ENCODE measurements around the gene LRRTM4.
"Not testable (repeated sequence)": the region's sequence is repeated elsewhere in the genome, so short reads cannot be mapped to it uniquely, and the experiment has no call there.

LRRTM4 gene

DNA sequence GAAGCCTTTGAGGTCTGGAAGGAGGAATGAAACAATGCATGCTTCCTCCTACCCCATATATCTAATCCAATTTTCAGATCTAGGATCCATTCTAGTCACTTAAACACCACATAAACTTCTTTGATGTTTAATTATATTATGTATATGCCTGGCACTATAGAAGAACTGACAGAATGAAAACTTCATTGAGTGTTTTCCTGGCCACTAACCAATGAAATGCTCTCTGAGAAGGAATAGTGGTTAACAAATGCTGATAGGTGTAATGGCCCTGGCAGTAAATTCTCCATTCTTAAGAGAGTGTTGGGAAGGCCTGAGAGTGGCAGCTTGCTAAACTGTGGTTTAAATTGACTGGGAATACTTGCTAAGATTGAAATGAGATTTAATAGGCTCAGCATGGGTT lies 710.0 kb downstream of the LRRTM4 start:
- Histone ChIP-seq H2AFZ (ENCODE audit: low read depth, low read length) (no peak overlapping the region), H3K36me3 (replicated peaks; ENCODE audit: low read depth, low read length) (no peaks in the 10 kb centered on the region), H3K4me3 (ENCODE audit: low read length) (no peak overlapping the region), H3K4me2 (ENCODE audit: low read length) (no peak overlapping the region), H3K27me3 (ENCODE audit: low read depth, low read length) (no peaks in the 10 kb centered on the region), H3K27ac (ENCODE audit: low read length) (no peak overlapping the region), H3K4me1 (ENCODE audit: low read length) (no peaks in the 10 kb centered on the region), H3K79me2 (ENCODE audit: low read length) (no peaks in the 10 kb centered on the region), H3K9ac (ENCODE audit: low read length) (no peak overlapping the region), H3K9me3 (ENCODE audit: insufficient read depth, low read length) (no peaks in the 10 kb centered on the region), H4K20me1 (ENCODE audit: insufficient read depth, low read length) (no peaks in the 10 kb centered on the region)
- TF ChIP-seq EZH2phosphoT487 (IDR thresholded peaks at IDR 0.05; ENCODE audit: low read depth) (no peak), CTCF (IDR thresholded peaks at IDR 0.05; ENCODE audit: low read depth, low read length) (no peak)

- no peaks in the 10 kb centered on the region for H3K4me1 ChIP-seq (ENCODE audit: low read length)
- no peaks in the 10 kb centered on the region for H3K27me3 ChIP-seq (ENCODE audit: low read depth, low read length)
- TF ChIP-seq EZH2phosphoT487 (IDR thresholded peaks at IDR 0.05; ENCODE audit: low read depth) (no peak), CTCF (IDR thresholded peaks at IDR 0.05; ENCODE audit: low read depth, low read length) (no peak)
- no peaks in the 10 kb centered on the region for H4K20me1 ChIP-seq (ENCODE audit: insufficient read depth, low read length)
- H3K27ac ChIP-seq (ENCODE audit: low read length) = no peak overlapping the region
- no peaks in the 10 kb centered on the region for H3K36me3 ChIP-seq (replicated peaks; ENCODE audit: low read depth, low read length)
- no peak overlapping the region for H3K4me3 ChIP-seq (ENCODE audit: low read length)
- no peaks in the 10 kb centered on the region for H3K9me3 ChIP-seq (ENCODE audit: insufficient read depth, low read length)
- H2AFZ ChIP-seq (ENCODE audit: low read depth, low read length) = no peak overlapping the region
- H3K9ac ChIP-seq (ENCODE audit: low read length) = no peak overlapping the region
- no peaks in the 10 kb centered on the region for H3K79me2 ChIP-seq (ENCODE audit: low read length)
- no peak overlapping the region for H3K4me2 ChIP-seq (ENCODE audit: low read length)
These were observed 713.0 kb downstream of the LRRTM4 start for GRCh38 chr2:76809136-76809535.

DNA sequence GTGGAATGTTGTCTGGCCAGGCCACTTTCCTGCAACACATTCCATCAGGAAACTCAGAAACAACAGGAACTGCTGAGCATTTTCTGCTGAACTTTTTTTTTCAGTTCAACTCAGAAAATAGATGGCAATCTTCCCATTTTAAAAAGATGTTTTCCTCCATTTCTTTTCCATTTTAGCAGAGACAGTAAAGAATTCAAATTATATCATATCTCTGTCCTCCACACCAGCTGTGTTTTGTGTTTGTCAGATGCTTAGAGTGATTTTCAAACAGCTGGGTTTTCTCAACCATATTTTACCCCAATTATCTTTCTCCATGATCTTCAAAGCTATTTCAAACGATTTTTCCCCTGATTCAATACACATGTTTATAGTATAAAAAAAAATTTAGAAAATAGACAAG lies 713.4 kb downstream of the LRRTM4 start:
- Histone ChIP-seq H3K4me3 (ENCODE audit: low read length) (no peak overlapping the region), H3K9me3 (ENCODE audit: insufficient read depth, low read length) (no peaks in the 10 kb centered on the region), H3K27ac (ENCODE audit: low read length) (no peak overlapping the region), H2AFZ (ENCODE audit: low read depth, low read length) (no peak overlapping the region), H4K20me1 (ENCODE audit: insufficient read depth, low read length) (no peaks in the 10 kb centered on the region), H3K79me2 (ENCODE audit: low read length) (no peaks in the 10 kb centered on the region), H3K4me1 (ENCODE audit: low read length) (no peaks in the 10 kb centered on the region), H3K36me3 (replicated peaks; ENCODE audit: low read depth, low read length) (no peaks in the 10 kb centered on the region), H3K9ac (ENCODE audit: low read length) (no peak overlapping the region), H3K4me2 (ENCODE audit: low read length) (no peak overlapping the region), H3K27me3 (ENCODE audit: low read depth, low read length) (no peaks in the 10 kb centered on the region)
- TF ChIP-seq CTCF (IDR thresholded peaks at IDR 0.05; ENCODE audit: low read depth, low read length) = no peak
- no peak for TF ChIP-seq EZH2phosphoT487 (IDR thresholded peaks at IDR 0.05; ENCODE audit: low read depth)

DNA sequence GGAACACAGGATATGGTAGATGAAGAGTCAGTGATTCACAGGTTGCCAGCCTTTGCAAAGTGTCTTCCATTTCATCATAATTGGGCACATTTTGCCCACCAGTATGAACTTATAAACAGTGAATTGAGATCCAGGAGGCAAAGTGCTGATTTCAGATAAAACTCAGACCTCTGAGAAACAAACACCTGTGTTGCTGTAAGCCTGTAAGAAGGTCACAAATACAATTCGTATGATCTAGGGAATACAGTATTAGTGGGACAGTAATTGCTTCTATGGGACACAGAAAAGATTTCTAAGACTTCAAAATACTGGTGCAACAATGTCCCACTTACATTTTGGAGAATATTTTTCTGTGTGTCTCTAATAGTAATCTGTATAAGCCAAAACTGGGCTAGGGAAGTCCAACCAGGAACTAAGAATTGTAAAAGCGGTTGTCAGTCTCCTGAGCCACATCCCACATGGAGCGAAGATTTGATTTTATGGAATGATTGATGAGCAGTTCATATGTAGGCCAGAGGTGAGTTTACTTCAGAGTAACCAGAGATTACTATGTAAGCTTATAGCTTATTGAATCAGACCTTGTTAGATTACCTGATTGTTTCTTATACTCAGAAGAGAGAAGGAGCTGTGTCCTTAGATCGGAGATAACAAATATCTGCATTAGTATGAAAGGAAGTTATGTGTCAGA lies 728.4 kb downstream of the LRRTM4 start:
- H3K27me3 ChIP-seq (ENCODE audit: low read depth, low read length) = no peaks in the 10 kb centered on the region
- no peak overlapping the region for H3K4me2 ChIP-seq (ENCODE audit: low read length)
- no peaks in the 10 kb centered on the region for H3K9me3 ChIP-seq (ENCODE audit: insufficient read depth, low read length)
- no peak overlapping the region for H2AFZ ChIP-seq (ENCODE audit: low read depth, low read length)
- TF ChIP-seq CTCF (IDR thresholded peaks at IDR 0.05; ENCODE audit: low read depth, low read length) (no peak), EZH2phosphoT487 (IDR thresholded peaks at IDR 0.05; ENCODE audit: low read depth) (no peak)
- H3K9ac ChIP-seq (ENCODE audit: low read length) = no peak overlapping the region
- no peak overlapping the region for H3K27ac ChIP-seq (ENCODE audit: low read length)
- H3K79me2 ChIP-seq (ENCODE audit: low read length) = no peaks in the 10 kb centered on the region
- no peak overlapping the region for H3K4me3 ChIP-seq (ENCODE audit: low read length)
- H4K20me1 ChIP-seq (ENCODE audit: insufficient read depth, low read length) = no peaks in the 10 kb centered on the region
- no peaks in the 10 kb centered on the region for H3K36me3 ChIP-seq (replicated peaks; ENCODE audit: low read depth, low read length)
- H3K4me1 ChIP-seq (ENCODE audit: low read length) = no peaks in the 10 kb centered on the region

- H3K9ac ChIP-seq (ENCODE audit: low read length); H2AFZ ChIP-seq (ENCODE audit: low read depth, low read length); H3K9me3 ChIP-seq (ENCODE audit: insufficient read depth, low read length); H3K4me1 ChIP-seq (ENCODE audit: low read length); H3K4me2 ChIP-seq (ENCODE audit: low read length); H3K36me3 ChIP-seq (replicated peaks; ENCODE audit: low read depth, low read length); H3K4me3 ChIP-seq (ENCODE audit: low read length); H3K27ac ChIP-seq (ENCODE audit: low read length); H3K27me3 ChIP-seq (ENCODE audit: low read depth, low read length); H3K79me2 ChIP-seq (ENCODE audit: low read length); H4K20me1 ChIP-seq (ENCODE audit: insufficient read depth, low read length): not testable (repeated sequence)
These were observed 740.9 kb downstream of the LRRTM4 start for GRCh38 chr2:76781313-76781712.

All from OCI-LY3 (cell line).